Measurements from ENCODE around the gene PBX4.

Gene PBX4

GRCh38 chr19:19559931-19560330 is 58.6 kb downstream of the PBX4 start:
- no peak for DNase-seq

GRCh38 chr19:19558636-19559035 is 59.9 kb downstream of the PBX4 start:
- DNase-seq = no peak

- DNase-seq = no peak
Observed at GRCh38 chr19:19558055-19558454, 60.4 kb downstream of the PBX4 start.

- DNase-seq = peak in 2 of 58 donors; percentile 28 to 43
Observed at GRCh38 chr19:19554074-19555023, 64.1 kb downstream of the PBX4 start.

- DNase-seq = no peak
Observed at GRCh38 chr19:19553670-19554069, 64.8 kb downstream of the PBX4 start.

- DNase-seq = no peak
Observed at GRCh38 chr19:19552798-19553197, 65.7 kb downstream of the PBX4 start.

GRCh38 chr19:19551853-19552192 is 66.7 kb downstream of the PBX4 start:
- no peak for DNase-seq

- DNase-seq = no peak
Observed at GRCh38 chr19:19550972-19551852, 67.3 kb downstream of the PBX4 start.

- DNase-seq = no peak
Observed at GRCh38 chr19:19550485-19550929, 68.0 kb downstream of the PBX4 start.

- DNase-seq = no peak
Observed at GRCh38 chr19:19549804-19550464, 68.6 kb downstream of the PBX4 start.

GRCh38 chr19:19548915-19549759 is 69.3 kb downstream of the PBX4 start:
- DNase-seq = no peak

- no peak for DNase-seq
Observed at GRCh38 chr19:19547674-19548336, 70.7 kb downstream of the PBX4 start.

- no peak for DNase-seq
Observed at GRCh38 chr19:19546751-19547162, 71.7 kb downstream of the PBX4 start.

GRCh38 chr19:19545707-19546106 is 72.8 kb downstream of the PBX4 start:
- DNase-seq = no peak

GRCh38 chr19:19544954-19545591 is 73.4 kb downstream of the PBX4 start:
- no peak for DNase-seq

GRCh38 chr19:19544257-19544953 is 74.1 kb downstream of the PBX4 start:
- DNase-seq = no peak

GRCh38 chr19:19543640-19544039 is 74.8 kb downstream of the PBX4 start:
- DNase-seq = no peak

- no peak for DNase-seq
Observed at GRCh38 chr19:19543101-19543500, 75.4 kb downstream of the PBX4 start.

- no peak for DNase-seq
Observed at GRCh38 chr19:19542507-19542906, 76.0 kb downstream of the PBX4 start.

Data from anterior cingulate cortex (tissue), 58 donors.